Osteoblast (primary cell): ENCODE measurements around the gene RPN2. TPM values are rescaled to one million over a fixed set of nuclear protein-coding genes. Genes with fewer than 3 reads are reported as not detected.

Experiments used
- DNase-seq: peaks from one replicate; pipeline ENCODE4 v3.0.0; 2011; ENCODE audit warnings: low spot score, mixed read lengths; ENCODE audit not compliant: insufficient read length; ENCODE audit errors: missing footprints
- H2AFZ ChIP-seq: 2 replicates; pipeline ENCODE4 v1.6.0; 2011; ENCODE audit warnings: mild to moderate bottlenecking, low read length
- H3K27ac ChIP-seq: 2 replicates; pipeline ENCODE4 v1.5.1; 2011; ENCODE audit warnings: mild to moderate bottlenecking, low read depth, low read length, moderate library complexity
- H3K27me3 ChIP-seq: 2 replicates; pipeline ENCODE4 v1.6.0; 2012; ENCODE audit warnings: mild to moderate bottlenecking, control low read depth, inconsistent platforms, low read length, moderate library complexity; ENCODE audit not compliant: insufficient read depth
- H3K36me3 ChIP-seq: 2 replicates; pipeline ENCODE4 v1.5.1; 2011; ENCODE audit warnings: mild to moderate bottlenecking, low read length, control low read depth, moderate library complexity; ENCODE audit not compliant: insufficient read depth
- H3K4me1 ChIP-seq: 2 replicates; pipeline ENCODE4 v1.5.1; 2011; ENCODE audit warnings: mild to moderate bottlenecking, low read length, control low read depth, moderate library complexity; ENCODE audit not compliant: insufficient read depth
- H3K4me2 ChIP-seq: 2 replicates; pipeline ENCODE4 v1.6.0; 2011; ENCODE audit warnings: mild to moderate bottlenecking, low read length; ENCODE audit not compliant: insufficient read depth
- H3K4me3 ChIP-seq: fragments of 200-600 bp; sonication (generic); 3 replicates; pipeline ENCODE4 v1.5.1; 2012; ENCODE audit warnings: mild to moderate bottlenecking, low read length, inconsistent platforms; ENCODE audit not compliant: insufficient read depth
- H3K79me2 ChIP-seq: 2 replicates; pipeline ENCODE4 v1.6.0; 2012; ENCODE audit warnings: mild to moderate bottlenecking, low read length, control low read depth, inconsistent platforms; ENCODE audit not compliant: insufficient read depth
- H3K9me3 ChIP-seq: 2 replicates; pipeline ENCODE4 v1.5.1; 2011; ENCODE audit warnings: low read depth, low read length, control low read depth
- H4K20me1 ChIP-seq: 2 replicates; pipeline ENCODE4 v1.6.0; 2012; ENCODE audit warnings: mild to moderate bottlenecking, low read length, control low read depth; ENCODE audit not compliant: insufficient read depth
- total RNA-seq: library from RNA; depleted of rRNA; stranded (reverse); fragments of >200 nt; gene quantifications from 2 replicates; pipeline ENCODE4 v1.2.3, GENCODE V29; 2012
- TF ChIP-seq, protein P1 (sequence below): IDR thresholded peaks from 2 replicates; pipeline ENCODE4 v1.5.1; 2011; ENCODE audit warnings: mild to moderate bottlenecking, low read depth, low read length, moderate library complexity; ENCODE audit errors: extremely low read depth

RPN2 gene
- total RNA-seq, 1 donor = 213 TPM

DNA sequence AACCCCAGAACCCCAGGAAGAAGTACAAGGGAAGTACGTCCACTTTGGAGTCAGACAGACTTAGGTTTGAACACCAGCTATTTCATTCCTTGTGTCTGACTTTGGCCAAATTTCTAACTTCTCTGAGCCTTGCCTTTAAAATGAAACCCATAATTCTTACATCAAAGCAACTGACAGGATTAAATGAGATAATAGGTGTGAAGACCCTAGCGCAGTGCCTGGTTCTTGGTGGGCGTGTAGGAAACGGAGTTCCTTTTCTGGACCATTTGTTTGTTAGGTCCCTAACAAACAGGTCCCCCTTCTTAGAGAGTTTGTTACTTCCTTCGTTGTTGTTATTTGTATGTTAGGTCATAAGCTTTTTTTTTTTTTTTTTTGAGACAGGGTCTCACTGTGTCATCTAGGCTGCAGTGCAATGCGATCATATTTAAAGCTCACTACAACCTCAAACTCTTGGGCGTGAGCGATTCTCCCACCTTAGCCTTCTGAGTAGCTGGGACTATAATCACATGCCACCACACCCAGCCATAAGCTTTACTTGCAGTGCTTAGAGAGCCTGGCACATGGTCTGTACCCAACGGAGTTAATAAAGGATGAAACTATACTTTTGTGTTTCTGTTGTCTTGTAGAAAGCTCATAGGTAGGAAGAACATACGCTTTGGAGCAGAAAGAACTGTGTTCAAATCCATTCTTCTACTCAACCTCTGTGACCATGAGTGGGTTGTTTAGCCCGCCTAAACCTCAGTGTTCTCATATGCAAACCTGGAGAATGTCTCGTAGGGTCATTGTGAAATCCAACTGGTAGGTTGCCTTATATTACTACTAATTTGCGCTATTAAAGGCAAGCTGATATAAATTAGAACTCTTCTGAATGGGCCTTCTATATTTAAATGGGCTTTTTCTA is 22.0 kb downstream of the RPN2 start:
- peak; percentile 41 for DNase-seq
- Histone ChIP-seq H3K27me3 (no peaks in the 10 kb centered on the region), H3K4me1 (peaks cover 10% of the 10 kb centered on the region), H3K4me3 (no peak overlapping the region), H3K36me3 (peaks cover 45% of the 10 kb centered on the region), H3K9me3 (no peaks in the 10 kb centered on the region), H3K27ac (peak overlapping the region; percentile 85), H4K20me1 (peaks cover 20% of the 10 kb centered on the region), H3K79me2 (peaks cover 48% of the 10 kb centered on the region), H3K4me2 (no peak overlapping the region), H2AFZ (no peak overlapping the region)
- TF ChIP-seq, protein P1, sequence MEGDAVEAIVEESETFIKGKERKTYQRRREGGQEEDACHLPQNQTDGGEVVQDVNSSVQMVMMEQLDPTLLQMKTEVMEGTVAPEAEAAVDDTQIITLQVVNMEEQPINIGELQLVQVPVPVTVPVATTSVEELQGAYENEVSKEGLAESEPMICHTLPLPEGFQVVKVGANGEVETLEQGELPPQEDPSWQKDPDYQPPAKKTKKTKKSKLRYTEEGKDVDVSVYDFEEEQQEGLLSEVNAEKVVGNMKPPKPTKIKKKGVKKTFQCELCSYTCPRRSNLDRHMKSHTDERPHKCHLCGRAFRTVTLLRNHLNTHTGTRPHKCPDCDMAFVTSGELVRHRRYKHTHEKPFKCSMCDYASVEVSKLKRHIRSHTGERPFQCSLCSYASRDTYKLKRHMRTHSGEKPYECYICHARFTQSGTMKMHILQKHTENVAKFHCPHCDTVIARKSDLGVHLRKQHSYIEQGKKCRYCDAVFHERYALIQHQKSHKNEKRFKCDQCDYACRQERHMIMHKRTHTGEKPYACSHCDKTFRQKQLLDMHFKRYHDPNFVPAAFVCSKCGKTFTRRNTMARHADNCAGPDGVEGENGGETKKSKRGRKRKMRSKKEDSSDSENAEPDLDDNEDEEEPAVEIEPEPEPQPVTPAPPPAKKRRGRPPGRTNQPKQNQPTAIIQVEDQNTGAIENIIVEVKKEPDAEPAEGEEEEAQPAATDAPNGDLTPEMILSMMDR = no peak

DNA sequence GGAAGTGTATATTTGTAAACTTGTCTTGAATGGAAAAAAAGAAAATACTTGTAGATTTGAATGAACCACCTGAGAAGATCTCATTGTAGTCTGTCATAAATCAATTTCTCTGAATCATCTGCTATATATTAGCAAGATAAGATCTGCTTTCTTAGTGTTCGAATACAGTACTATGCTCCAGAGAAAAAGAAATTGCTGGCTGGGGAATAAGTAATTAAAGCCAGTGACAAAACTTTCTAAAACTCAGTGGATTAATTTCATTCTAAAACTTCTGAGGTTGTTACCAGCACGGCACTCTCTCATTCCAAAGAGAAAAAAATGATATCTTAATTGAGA is 22.7 kb downstream of the RPN2 start:
- Histone ChIP-seq H3K36me3 (peaks cover 47% of the 10 kb centered on the region), H3K27ac (peak overlapping the region; percentile 85), H3K27me3 (no peaks in the 10 kb centered on the region), H2AFZ (no peak overlapping the region), H3K4me1 (peaks cover 10% of the 10 kb centered on the region), H3K4me2 (peak overlapping the region; percentile 69), H3K9me3 (no peaks in the 10 kb centered on the region), H3K4me3 (peak overlapping the region; percentile 21), H4K20me1 (peaks cover 16% of the 10 kb centered on the region), H3K79me2 (peaks cover 43% of the 10 kb centered on the region)
- DNase-seq = no peak
- TF ChIP-seq, protein P1 = no peak

DNA sequence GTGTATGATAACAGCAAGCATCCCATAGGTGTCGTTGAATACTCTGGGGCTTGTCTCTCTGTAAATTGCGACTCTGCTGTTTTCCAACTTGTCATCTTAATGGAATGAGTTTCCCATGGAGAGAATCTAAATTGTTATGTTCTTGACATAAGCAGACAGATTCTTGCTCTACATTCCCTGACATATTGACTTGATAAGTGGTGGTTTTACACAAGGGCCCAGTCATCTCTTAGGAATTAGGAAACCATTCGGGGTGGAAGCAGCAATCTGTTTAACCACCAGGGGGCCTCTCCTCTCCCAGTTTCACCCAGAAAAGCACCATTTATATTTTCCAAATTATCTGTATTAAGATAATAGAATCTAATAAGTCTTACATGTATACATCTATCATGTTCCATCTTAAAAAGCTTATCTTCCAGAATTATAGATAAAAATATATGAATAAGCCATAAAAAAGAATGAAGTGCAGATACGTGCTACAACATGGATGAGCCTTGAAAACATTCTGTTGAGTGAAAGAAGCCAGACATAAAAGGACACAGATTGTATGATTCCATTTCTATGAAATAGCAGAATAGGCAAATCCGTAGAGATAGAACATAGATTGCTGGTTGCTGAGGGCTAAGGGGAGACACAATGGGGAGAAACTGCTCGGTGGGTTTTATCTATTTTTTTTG is 23.3 kb downstream of the RPN2 start:
- Histone ChIP-seq H3K36me3 (peaks cover 52% of the 10 kb centered on the region), H2AFZ (no peak overlapping the region), H3K27ac (peak overlapping the region; percentile 85), H3K27me3 (no peaks in the 10 kb centered on the region), H3K4me1 (peaks cover 10% of the 10 kb centered on the region), H3K4me2 (peak overlapping the region; percentile 69), H3K4me3 (peak overlapping the region; percentile 21), H3K9me3 (no peaks in the 10 kb centered on the region), H4K20me1 (peaks cover 11% of the 10 kb centered on the region), H3K79me2 (peaks cover 37% of the 10 kb centered on the region)
- TF ChIP-seq, protein P1 = peak; percentile 98
- peak; percentile 93 for DNase-seq

DNA sequence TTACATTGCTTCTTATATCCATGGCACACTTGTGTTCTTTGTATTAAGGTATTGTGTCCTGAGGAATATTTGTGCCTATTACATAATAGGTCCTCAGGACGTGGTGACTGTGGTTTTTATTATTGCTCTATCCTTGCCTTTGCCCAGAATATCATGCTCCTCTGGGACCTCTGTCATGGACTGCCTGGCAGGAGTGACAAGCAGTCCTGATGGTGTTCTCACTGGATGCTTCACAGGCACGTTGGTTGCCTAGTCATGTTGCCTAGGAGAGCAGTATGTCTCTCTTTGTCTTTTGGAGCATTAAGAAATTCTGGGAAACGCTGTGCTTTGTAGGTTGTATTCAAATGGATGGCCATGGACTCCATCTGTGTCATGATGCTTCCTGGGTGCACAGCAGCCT is 24.9 kb downstream of the RPN2 start:
- Histone ChIP-seq H2AFZ (no peak overlapping the region), H3K36me3 (peaks cover 55% of the 10 kb centered on the region), H3K4me1 (peaks cover 10% of the 10 kb centered on the region), H3K4me3 (no peak overlapping the region), H3K4me2 (no peak overlapping the region), H3K27ac (no peak overlapping the region), H3K27me3 (no peaks in the 10 kb centered on the region), H3K79me2 (peaks cover 23% of the 10 kb centered on the region), H4K20me1 (peaks cover 11% of the 10 kb centered on the region), H3K9me3 (no peaks in the 10 kb centered on the region)
- TF ChIP-seq, protein P1 = no peak
- no peak for DNase-seq
